Colonic mucosa (tissue), 4 donors: ENCODE results near the gene NEB. TPM values are rescaled to one million over a fixed set of nuclear protein-coding genes. Genes with fewer than 3 reads are reported as not detected.

Experiments used
- DNase-seq: peaks from one replicate; pipeline ENCODE4 v3.0.0-alpha.2; 2020
- H3K27ac ChIP-seq: fragments of 200-600 bp; one replicate; pipeline ENCODE4 v1.8.0; 2021
- H3K27me3 ChIP-seq: fragments of 200-600 bp; one replicate; pipeline ENCODE4 v1.8.0; 2021
- H3K36me3 ChIP-seq: fragments of 200-600 bp; one replicate; pipeline ENCODE4 v1.8.0; 2021
- H3K4me1 ChIP-seq: fragments of 200-600 bp; one replicate; pipeline ENCODE4 v1.8.0; 2021; ENCODE audit warnings: mild to moderate bottlenecking
- H3K4me3 ChIP-seq: fragments of 200-600 bp; one replicate; pipeline ENCODE4 v1.8.0; 2021
- H3K9ac ChIP-seq, 2 donors: one replicate each; pipeline ENCODE4 v1.7.0; 2013; ENCODE audit warnings: control low read depth in 2 of 2, low read depth in 2 of 2, low read length in 2 of 2
- H3K9me3 ChIP-seq: fragments of 200-600 bp; one replicate; pipeline ENCODE4 v1.8.0; 2021
- intact Hi-C: fragments of 100-400 bp; cut with DNase I; formaldehyde crosslinking; loops from one replicate; pipeline ENCODE4 v1.14.1; 2022
- total RNA-seq, 2 donors: library from RNA; stranded (reverse); fragmentation: NEBNext Ultra II Directional in 1 of 2; extraction: Animal tissue kit (Norgen Biotek cat#: 25700) in 1 of 2; gene quantifications; one replicate each; pipeline ENCODE4 v1.2.1, GENCODE V29; 2021
- TF ChIP-seq, protein P1 (sequence below): fragments of 200-600 bp; IDR thresholded peaks from one replicate; pipeline ENCODE4 v1.8.0; 2022; ENCODE audit warnings: antibody characterized with exemption, mild to moderate bottlenecking
- donor health status: healthy.
- donor health status: DM: no; HTN: no; CAD: no.
- donor health status: DM: no; HTN: no; CAD: no.

The NEB gene
- total RNA-seq, 2 donors from 2014 or later: 0.89 to 1.0 TPM

DNA sequence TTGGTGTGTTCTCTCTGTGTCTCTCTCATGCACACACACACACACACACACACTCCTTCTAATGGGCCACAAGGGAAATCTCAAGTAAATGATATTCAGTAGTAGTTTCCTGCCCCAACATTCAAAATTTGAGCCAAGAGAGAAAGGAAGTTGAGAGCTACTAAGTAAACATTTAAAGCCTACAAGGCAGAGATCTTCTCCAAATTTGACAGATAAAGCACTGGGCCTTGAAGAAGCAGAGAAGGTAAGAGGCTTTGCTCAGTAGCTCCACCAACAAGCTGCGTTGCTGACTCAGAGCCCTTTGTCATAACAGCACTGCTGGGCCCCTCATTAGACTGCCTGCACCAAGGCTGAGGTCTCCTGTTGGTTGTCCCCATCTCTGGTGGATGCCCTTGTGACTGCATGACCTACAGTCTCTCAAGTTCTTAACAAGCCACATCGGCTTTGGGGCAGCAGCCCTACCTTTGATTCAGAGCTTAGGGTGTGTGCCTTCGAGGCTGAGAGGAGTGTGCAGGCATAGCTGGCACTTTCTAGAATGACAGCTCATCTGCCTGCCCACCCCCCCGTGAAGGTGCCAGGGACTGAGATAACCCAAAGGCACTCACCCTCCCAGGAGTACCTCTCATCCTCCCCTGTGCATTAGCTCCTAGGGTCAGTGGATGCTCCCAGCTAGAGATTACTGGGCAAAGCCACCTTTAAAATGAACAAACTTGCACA is 32.3 kb upstream of the NEB start:
- H3K4me1 ChIP-seq: no peaks in the 10 kb centered on the region
- no peak overlapping the region for H3K27ac ChIP-seq
- H3K27me3 ChIP-seq: no peaks in the 10 kb centered on the region
- no peak for DNase-seq
- TF ChIP-seq, protein P1, sequence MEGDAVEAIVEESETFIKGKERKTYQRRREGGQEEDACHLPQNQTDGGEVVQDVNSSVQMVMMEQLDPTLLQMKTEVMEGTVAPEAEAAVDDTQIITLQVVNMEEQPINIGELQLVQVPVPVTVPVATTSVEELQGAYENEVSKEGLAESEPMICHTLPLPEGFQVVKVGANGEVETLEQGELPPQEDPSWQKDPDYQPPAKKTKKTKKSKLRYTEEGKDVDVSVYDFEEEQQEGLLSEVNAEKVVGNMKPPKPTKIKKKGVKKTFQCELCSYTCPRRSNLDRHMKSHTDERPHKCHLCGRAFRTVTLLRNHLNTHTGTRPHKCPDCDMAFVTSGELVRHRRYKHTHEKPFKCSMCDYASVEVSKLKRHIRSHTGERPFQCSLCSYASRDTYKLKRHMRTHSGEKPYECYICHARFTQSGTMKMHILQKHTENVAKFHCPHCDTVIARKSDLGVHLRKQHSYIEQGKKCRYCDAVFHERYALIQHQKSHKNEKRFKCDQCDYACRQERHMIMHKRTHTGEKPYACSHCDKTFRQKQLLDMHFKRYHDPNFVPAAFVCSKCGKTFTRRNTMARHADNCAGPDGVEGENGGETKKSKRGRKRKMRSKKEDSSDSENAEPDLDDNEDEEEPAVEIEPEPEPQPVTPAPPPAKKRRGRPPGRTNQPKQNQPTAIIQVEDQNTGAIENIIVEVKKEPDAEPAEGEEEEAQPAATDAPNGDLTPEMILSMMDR: no peak
- no peak overlapping the region for H3K4me3 ChIP-seq
- H3K9ac ChIP-seq: no peak overlapping the region
- intact Hi-C loops: no loop called here
- H3K36me3 ChIP-seq: no peaks in the 10 kb centered on the region
- no peaks in the 10 kb centered on the region for H3K9me3 ChIP-seq

DNA sequence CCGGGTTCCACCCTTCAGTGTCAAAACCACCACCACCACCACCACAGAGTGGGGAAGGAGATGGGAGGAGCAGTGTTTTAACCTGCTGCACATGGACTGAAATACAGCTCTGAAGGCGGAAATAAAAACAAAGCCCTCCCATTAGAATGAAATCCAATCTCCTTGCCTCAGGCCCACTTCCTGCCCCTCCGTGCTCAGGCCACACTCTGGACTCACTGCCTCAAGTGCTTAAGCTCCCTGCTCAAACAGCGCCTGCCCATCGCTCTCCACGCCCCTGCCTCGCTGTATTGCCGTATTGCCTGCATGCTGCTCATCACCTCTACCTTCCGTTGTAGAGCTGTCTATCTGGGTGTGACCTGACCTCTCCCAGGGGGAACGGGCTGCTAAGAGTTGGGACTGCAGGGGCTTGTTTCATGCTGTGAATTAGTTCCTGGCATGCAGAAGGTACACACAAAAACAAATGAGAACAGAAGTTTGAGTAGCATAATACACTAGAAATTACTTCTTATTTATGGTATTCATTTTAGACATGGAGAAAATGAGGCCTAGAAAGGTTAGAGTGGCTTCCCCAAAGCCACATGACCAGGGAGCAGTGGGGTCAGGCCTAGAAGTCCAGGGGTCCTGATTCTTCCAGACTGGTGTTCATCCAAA is 31.6 kb upstream of the NEB start:
- Histone ChIP-seq H3K4me3 (no peak overlapping the region), H3K9ac (no peak overlapping the region), H3K27me3 (no peaks in the 10 kb centered on the region), H3K36me3 (no peaks in the 10 kb centered on the region), H3K4me1 (no peaks in the 10 kb centered on the region), H3K27ac (no peak overlapping the region), H3K9me3 (no peaks in the 10 kb centered on the region)
- intact Hi-C loops: no loop called here
- no peak for DNase-seq
- TF ChIP-seq, protein P1: no peak

- Histone ChIP-seq H3K9me3 (no peaks in the 10 kb centered on the region), H3K4me1 (no peaks in the 10 kb centered on the region), H3K36me3 (no peaks in the 10 kb centered on the region), H3K9ac (no peak overlapping the region), H3K4me3 (no peak overlapping the region), H3K27ac (no peak overlapping the region), H3K27me3 (no peaks in the 10 kb centered on the region)
- DNase-seq: no peak
- TF ChIP-seq, protein P1: no peak
- intact Hi-C loops: no loop called here
These were observed 28.4 kb upstream of the NEB start for GRCh38 chr2:151762694-151763093.

GRCh38 chr2:151761687-151762086 is 27.4 kb upstream of the NEB start:
- no peak for DNase-seq
- no peak overlapping the region for H3K9ac ChIP-seq
- no peaks in the 10 kb centered on the region for H3K27me3 ChIP-seq
- no peak overlapping the region for H3K4me3 ChIP-seq
- no peaks in the 10 kb centered on the region for H3K4me1 ChIP-seq
- H3K36me3 ChIP-seq: no peaks in the 10 kb centered on the region
- H3K9me3 ChIP-seq: no peaks in the 10 kb centered on the region
- H3K27ac ChIP-seq: no peak overlapping the region
- intact Hi-C loops: no loop called here
- TF ChIP-seq, protein P1: no peak

GRCh38 chr2:151761193-151761592 is 26.9 kb upstream of the NEB start:
- H3K4me1 ChIP-seq: no peaks in the 10 kb centered on the region
- no peak for DNase-seq
- H3K9ac ChIP-seq: no peak overlapping the region
- no peaks in the 10 kb centered on the region for H3K27me3 ChIP-seq
- H3K4me3 ChIP-seq: no peak overlapping the region
- no peaks in the 10 kb centered on the region for H3K36me3 ChIP-seq
- H3K27ac ChIP-seq: no peak overlapping the region
- TF ChIP-seq, protein P1: no peak
- no peaks in the 10 kb centered on the region for H3K9me3 ChIP-seq
- intact Hi-C loops: no loop called here
